ENCODE results near the gene ACTC1.

ACTC1 gene

DNA sequence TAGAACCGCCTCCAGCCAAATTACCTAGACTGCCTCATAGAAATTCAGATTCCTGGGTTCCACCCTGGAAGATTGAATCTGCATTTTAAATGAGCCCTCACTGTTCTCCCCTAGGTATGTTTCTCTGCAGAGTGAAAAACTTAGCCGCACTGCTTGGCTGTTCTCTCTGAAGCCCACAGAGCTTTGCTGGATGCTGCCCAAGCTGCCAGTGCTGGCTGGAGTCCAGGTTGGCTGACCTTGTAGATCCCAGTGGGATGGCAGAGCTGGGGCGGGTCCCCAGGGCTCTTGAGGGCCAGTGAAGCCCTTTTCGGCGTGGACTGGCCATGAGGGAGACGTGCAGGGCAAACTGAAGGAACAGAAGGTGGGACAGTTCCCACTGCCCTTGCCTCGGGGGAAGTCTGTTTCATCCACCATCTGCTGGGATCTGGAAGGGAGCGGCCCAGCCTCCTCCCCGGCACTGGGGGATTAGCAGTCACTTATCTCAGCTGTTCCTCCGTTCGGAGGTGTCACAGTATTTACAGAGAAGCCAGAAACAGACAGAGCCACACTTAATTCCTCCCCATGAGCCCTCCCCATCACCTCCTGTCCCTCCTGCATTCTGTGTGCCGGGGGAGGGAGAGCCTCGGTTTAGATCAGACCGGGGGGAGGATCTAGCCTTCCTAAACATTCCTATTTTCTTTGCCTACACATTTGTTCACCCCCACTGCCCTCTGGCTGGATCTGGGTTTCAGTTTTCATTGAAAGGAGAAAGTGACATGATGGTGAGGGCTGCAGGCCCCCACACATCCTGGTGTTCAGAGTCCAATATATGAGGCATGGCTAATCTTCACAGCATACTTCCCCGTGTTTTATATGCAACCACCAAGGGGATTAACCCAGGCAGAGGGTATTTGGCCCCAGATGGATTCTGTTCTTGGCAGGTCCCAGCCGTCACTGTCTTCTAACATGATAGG lies 4.1 kb upstream of the ACTC1 start:
- DNase-seq = no peak

DNA sequence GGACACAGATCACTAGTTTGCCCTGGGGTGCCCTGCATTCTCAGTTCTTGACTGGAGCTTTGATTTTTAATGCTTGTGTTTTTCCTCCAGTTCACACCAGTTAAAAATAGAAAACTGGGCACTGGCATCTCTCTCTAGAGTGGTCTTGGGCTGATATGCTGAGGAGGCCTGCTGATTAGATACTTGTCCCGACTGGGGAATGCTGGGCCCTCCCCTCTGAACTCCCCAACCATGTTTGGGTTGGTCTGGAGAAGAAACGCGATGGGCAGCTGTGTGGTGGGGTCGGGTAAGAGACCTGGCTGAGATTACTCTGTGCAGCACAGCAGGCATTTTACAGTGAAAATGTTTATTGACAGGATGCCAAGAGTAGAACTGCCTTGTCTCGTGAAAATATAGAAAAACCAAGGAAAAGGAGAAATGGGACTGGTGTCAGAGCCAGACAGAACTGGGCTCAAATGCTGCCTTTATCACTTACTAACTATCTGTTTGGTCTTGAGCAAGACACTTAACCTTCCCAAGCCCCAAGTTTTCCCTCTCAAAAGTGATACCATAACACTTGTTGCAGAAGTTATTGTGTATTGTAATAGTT lies 1.6 kb upstream of the ACTC1 start:
- no peak for DNase-seq

GRCh38 chr15:34794590-34795206 lies 651 bp downstream of the ACTC1 start:
- DNase-seq = no peak

DNA sequence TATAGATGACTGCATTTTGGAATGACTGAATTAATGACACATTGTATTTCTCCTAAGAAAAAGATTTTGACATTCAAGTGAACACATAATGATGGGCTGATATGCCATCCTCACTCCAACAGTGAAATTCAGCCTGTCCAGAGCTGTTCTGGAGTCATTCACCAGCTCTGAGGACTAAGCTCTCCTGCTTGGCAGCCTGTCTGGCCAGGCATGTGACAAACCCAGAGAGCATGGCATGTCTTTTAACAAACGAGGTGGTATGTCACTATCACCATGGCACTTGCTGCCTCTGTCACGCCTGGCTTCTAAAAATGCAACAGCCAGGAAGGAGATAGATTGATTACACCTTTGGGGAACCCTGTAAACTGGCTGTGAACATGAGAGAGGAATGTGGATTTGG lies 1.4 kb downstream of the ACTC1 start:
- DNase-seq = no peak

GRCh38 chr15:34793071-34793470 lies 2.3 kb downstream of the ACTC1 start:
- DNase-seq = no peak

GRCh38 chr15:34791701-34792100 lies 3.6 kb downstream of the ACTC1 start:
- no peak for DNase-seq

- DNase-seq = no peak
These were observed 5.2 kb downstream of the ACTC1 start for GRCh38 chr15:34790121-34790520.

DNA sequence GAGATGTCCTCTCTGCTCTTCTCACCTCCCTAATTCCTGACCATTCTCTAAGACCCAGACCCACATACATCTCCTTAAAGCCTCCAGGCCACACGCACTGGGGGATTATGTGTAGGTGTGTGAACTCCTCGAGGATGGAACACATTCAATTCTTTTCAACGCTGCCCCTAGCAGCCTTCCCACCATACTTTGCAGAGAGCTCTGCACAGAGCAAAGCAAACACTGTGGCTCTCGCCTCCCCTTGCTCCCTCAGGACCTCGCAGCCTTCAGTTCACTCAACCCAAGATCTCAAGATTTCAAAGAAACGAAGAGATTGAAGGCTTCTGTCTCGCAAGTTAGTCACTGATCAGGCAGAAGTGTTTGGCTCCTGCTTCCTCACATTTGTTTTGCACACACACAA lies 6.0 kb downstream of the ACTC1 start:
- DNase-seq = no peak

DNA sequence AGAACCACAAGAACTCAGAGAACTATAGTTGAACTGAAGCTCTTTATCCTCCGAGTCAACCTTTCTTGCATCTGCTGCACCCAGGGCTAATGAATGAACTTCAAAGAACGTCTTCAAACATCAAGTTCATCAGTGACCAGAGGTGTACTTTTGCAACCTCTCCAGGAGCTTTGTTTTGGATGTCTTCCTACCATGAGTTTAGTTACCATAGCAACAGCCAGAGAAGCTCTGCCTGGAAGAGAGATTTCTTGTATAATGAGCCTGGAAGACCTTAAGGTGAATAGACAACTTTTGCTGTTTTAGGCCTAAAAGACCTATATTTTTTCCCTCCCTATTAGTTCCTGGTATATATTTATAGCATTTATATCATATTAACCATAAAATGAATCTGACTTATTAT lies 9.1 kb downstream of the ACTC1 start:
- no peak for DNase-seq

DNA sequence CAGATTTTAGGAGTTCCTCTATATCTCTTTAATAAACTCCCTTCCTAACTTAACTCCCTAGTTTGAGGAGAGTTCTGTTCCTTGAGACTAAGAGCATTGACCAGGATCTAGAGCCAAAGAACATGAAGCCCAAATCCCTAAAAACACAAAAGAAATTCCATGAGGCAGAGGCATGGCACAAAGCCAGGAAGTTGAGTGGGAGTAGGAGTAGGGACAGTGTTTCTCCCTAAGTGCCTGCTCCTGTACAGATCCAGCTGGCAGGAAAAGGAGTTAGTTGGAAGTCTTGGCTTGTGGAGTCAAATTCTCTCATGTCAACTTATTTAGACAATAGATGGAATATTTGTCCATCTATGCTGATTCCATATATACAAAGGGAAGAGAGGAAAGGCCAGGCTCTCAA lies 11.4 kb downstream of the ACTC1 start:
- no peak for DNase-seq

DNA sequence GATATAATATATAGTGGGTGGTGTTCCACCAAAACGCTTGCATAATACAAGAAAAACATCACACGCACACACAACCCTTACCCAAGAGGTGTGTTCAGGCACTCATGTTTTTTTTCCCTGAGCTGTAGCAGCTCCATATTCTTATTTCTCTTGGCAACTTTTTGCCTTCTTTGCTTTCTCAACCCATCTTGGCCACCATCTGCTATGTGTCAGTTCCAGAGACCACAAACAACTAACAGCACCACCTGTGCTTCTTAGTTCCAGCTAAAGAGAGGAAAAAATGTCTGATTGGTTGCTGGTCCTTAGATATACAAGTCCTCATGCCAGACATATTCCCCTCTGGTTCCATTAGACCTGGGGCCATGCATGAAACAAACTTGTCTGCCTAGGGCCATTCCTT lies 11.9 kb downstream of the ACTC1 start:
- DNase-seq = no peak

DNA sequence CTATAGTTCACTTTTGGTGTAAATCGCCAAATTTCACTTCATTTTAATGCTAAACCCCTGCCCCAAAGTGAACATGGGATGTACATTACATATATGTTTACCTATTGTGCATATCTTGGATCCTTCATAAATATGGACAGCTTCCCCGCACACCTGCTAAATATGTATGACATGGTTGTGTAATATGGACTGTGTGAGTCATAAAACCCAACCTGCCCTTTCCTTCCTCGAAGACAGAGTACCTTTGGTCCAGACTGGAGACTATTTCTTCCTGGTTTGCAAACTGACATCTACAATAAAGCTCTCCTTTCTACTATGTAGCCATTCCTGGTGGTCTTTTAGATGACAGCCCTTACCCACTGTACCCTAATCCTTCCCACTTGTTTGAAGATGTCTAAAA lies 12.4 kb downstream of the ACTC1 start:
- DNase-seq = no peak

DNA sequence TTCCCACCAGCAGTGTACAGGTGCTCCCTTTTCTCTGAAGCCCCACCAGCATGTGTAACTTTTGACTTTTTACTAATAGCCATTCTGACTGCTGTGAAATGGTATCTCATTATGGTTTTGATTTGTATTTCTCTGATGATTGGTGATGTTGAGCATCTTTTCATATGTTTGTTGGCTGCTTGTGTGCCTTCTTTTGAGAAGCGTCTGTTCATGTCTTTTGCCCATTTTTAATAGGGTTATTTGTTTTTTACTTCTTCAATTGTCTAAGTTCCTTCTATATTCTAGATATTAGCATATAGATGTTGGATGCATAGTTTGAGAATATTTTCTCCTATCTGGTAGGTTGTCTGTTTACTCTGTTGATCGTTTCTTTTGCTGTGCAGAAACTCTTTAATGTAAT lies 14.6 kb downstream of the ACTC1 start:
- no peak for DNase-seq

GRCh38 chr15:34776606-34777105 lies 18.7 kb downstream of the ACTC1 start:
- no peak for DNase-seq

GRCh38 chr15:34773917-34774316 lies 21.4 kb downstream of the ACTC1 start:
- DNase-seq = no peak

DNA sequence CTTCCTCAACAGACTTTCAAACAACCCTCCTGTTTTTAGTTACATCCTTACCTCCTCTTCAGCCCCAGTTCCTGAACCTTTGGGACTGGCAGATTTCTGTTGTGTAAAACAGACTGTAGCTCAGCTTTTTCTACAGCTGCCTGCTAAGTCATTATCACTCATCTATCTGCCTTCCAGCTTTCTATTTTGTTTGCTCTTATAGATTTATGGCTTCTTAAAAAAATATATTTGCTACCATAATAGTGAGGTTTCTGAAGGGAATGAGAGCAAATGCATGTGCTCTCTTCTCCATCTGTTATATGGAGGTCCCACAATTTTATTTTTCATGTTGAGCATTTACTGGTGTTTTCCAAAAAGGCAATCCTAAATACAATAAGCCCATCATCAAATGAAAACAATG lies 22.3 kb downstream of the ACTC1 start:
- DNase-seq = no peak

GRCh38 chr15:34772312-34772711 lies 23.0 kb downstream of the ACTC1 start:
- no peak for DNase-seq

DNA sequence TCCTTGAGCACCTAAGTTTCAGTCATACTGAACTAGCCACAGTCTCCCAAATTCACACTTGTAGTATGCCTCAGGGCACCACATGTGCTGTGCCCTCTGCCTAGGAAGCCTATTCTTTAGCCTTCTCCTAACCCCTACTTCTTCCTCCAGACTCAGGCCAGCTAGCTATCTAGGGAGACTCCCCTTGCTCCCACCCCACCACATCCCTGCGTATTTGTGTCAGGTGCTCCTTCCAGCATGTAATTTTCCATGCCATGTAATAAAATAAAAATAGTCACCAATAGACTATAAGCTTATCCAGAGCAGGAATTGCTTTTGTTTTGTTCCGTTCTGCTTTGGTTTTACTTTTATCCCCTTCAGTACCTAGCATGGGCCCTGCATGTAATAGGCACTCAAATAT lies 25.6 kb downstream of the ACTC1 start:
- no peak for DNase-seq

DNA sequence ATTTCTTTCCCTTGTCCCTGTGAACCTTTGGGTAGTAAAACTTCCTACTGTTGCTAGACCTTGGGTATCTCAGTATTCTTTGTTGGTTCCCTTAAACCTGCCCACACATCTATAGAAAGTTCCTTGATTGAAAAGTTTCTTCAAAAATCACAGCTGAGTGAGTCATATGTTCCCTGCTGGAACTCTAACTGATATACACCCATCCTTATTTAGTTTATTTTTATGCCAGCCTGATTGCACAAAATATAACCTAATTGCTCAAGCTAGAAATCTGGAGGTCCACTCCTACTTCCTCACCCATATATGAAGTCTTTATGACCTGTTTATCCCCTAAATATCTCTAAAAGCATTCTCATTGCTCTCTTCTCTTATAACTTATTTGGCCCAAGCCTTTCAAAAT lies 26.8 kb downstream of the ACTC1 start:
- no peak for DNase-seq

GRCh38 chr15:34765741-34766140 lies 29.6 kb downstream of the ACTC1 start:
- no peak for DNase-seq

DNA sequence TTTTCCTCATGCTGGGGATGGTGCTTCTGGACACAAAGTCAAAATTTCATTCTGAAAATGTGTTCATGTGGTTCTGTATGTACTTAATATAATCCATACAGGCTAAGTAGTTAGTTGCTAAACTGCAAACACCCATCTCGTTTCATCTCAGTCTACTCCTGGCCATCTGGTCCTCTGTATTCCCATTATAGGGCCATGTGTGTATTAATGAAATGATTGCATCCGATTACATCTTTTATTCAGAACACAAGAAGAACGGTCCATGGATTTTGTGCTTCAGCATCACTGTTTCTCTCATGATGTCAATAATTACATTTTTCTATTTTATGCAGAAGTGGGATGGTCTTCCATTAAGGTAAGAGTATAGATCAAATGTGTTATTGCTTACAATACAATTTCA lies 34.4 kb downstream of the ACTC1 start:
- DNase-seq = no peak

- DNase-seq = no peak
These were observed 35.4 kb downstream of the ACTC1 start for GRCh38 chr15:34759992-34760391.

DNA sequence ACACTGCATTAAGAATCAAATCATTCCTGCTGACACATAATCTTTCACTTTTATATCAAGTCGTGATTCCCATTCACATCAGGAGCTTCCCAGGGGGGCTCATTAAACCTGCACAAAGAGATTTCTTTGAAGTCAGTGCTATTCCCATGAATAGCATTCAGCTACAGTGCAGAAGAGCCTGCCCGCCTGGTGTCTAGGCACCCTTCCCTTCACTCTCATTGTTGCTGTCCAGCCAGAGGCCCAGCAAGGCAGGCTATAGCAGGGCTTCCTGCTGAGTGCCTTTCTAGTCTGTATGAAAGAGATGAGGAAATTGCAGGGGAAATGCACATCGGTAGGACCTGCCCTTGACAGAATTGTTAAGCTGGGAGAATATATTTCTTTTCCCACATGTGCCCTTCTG lies 36.0 kb downstream of the ACTC1 start:
- DNase-seq = no peak

- no peak for DNase-seq
These were observed 38.1 kb downstream of the ACTC1 start for GRCh38 chr15:34757262-34757661.
